Colonic mucosa (tissue), 4 donors: ENCODE measurements around the gene ENTPD8. TPM values are rescaled to one million over a fixed set of nuclear protein-coding genes. Genes with fewer than 3 reads are reported as not detected.

Experiments
- DNase-seq: peaks from one replicate; pipeline ENCODE4 v3.0.0-alpha.2; 2020
- H3K27ac ChIP-seq: fragments of 200-600 bp; one replicate; pipeline ENCODE4 v1.8.0; 2021
- H3K27me3 ChIP-seq: fragments of 200-600 bp; one replicate; pipeline ENCODE4 v1.8.0; 2021
- H3K36me3 ChIP-seq: fragments of 200-600 bp; one replicate; pipeline ENCODE4 v1.8.0; 2021
- H3K4me1 ChIP-seq: fragments of 200-600 bp; one replicate; pipeline ENCODE4 v1.8.0; 2021; ENCODE audit warnings: mild to moderate bottlenecking
- H3K4me3 ChIP-seq: fragments of 200-600 bp; one replicate; pipeline ENCODE4 v1.8.0; 2021
- H3K9ac ChIP-seq, 2 donors: one replicate each; pipeline ENCODE4 v1.7.0; 2013; ENCODE audit warnings: control low read depth in 2 of 2, low read depth in 2 of 2, low read length in 2 of 2
- H3K9me3 ChIP-seq: fragments of 200-600 bp; one replicate; pipeline ENCODE4 v1.8.0; 2021
- CTCF ChIP-seq: fragments of 200-600 bp; IDR thresholded peaks from one replicate; pipeline ENCODE4 v1.8.0; 2022; ENCODE audit warnings: antibody characterized with exemption, mild to moderate bottlenecking
- intact Hi-C: fragments of 100-400 bp; cut with DNase I; formaldehyde crosslinking; loops from one replicate; pipeline ENCODE4 v1.14.1; 2022
- total RNA-seq, 2 donors: library from RNA; stranded (reverse); fragmentation: NEBNext Ultra II Directional in 1 of 2; extraction: Animal tissue kit (Norgen Biotek cat#: 25700) in 1 of 2; gene quantifications; one replicate each; pipeline ENCODE4 v1.2.1, GENCODE V29; 2021
- donor health status: healthy.
- donor health status: DM: no; HTN: no; CAD: no.
- donor health status: DM: no; HTN: no; CAD: no.

ENTPD8 gene
- total RNA-seq, 2 donors from 2014 or later, result 48.3 to 72.0 TPM

GRCh38 chr9:137391411-137391754 is 49.8 kb downstream of the ENTPD8 start:
- Histone ChIP-seq H3K4me3 (peak overlapping the region; percentile 3), H3K36me3 (no peaks in the 10 kb centered on the region), H3K9ac (no peak overlapping the region), H3K4me1 (peaks cover 8% of the 10 kb centered on the region), H3K27ac (peak overlapping the region; percentile 82), H3K9me3 (no peaks in the 10 kb centered on the region), H3K27me3 (no peaks in the 10 kb centered on the region)
- DNase-seq, result peak; percentile 88
- no peak for TF ChIP-seq CTCF
- intact Hi-C loops, result no loop called here

GRCh38 chr9:137390553-137391410 is 50.4 kb downstream of the ENTPD8 start:
- intact Hi-C loops, result no loop called here
- no peaks in the 10 kb centered on the region for H3K27me3 ChIP-seq
- no peaks in the 10 kb centered on the region for H3K9me3 ChIP-seq
- H3K9ac ChIP-seq, result peak overlapping the region in 1 of 2 donors; percentile 26
- peak; percentile 80 for DNase-seq
- peaks cover 8% of the 10 kb centered on the region for H3K4me1 ChIP-seq
- no peak for TF ChIP-seq CTCF
- H3K4me3 ChIP-seq, result peak overlapping the region; percentile 3
- H3K36me3 ChIP-seq, result no peaks in the 10 kb centered on the region
- H3K27ac ChIP-seq, result peak overlapping the region; percentile 82

DNA sequence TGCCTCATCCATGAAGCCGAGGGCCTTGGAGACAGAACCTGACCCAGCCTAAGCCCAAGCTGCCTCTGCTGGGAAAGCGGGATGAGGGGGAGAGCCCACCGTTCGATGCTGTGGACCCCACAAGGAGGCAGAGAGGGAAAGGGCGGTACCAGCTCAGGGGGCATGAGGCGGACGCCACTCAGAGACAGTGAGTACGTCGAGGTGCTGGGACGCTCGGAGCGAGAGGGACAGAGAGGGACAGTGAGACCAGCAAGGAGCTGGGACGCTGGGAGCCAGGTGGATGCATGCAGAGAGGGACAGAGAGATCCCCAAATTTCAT is 51.8 kb downstream of the ENTPD8 start:
- Histone ChIP-seq H3K9ac (no peak overlapping the region), H3K4me1 (peaks cover 8% of the 10 kb centered on the region), H3K27ac (no peak overlapping the region), H3K36me3 (no peaks in the 10 kb centered on the region), H3K4me3 (no peak overlapping the region), H3K27me3 (no peaks in the 10 kb centered on the region), H3K9me3 (no peaks in the 10 kb centered on the region)
- DNase-seq, result no peak
- TF ChIP-seq CTCF, result no peak
- intact Hi-C loops, result no loop called here

DNA sequence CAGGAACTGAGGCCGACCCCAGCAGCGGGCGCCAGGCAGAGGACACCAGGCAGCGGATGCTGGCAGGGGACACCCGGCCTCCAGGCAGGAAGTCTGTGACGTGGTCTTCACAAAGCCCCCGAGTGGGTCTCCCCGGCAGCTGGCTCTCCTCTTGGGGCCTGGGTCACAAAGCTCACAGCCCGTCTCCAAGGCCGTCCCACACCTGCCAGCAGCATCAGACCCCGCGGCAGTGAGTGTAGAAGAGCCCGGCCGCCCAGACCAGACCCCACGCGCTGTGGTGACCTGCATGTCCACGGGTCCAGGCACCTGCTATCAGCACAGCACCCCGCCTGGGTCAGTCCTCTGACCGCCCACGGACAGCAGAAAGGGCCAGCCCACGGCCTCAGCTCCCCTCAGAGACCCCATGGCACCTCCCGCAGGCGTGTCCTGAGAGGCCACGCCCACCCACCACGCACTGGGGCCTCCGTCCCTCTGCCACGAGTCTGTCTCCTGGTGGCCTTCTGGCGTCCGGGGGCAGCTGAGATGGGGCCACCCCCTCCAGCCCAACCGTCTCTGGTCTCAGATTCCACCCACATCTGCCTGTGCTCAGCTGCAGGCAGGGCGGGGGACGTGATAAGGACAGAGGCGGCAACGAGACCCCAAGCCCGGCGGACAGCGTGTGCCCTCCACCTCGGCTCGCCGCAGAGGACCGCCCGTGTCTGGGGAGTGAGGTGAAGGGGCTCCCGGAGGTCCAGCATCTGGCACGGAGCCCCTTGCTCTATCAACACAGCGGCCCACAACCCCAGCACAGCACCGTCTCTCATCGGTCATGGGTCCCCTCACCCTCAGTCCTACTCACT is 52.3 kb downstream of the ENTPD8 start:
- peaks cover 8% of the 10 kb centered on the region for H3K4me1 ChIP-seq
- H3K27ac ChIP-seq, result no peak overlapping the region
- no peaks in the 10 kb centered on the region for H3K27me3 ChIP-seq
- H3K36me3 ChIP-seq, result no peaks in the 10 kb centered on the region
- no peaks in the 10 kb centered on the region for H3K9me3 ChIP-seq
- H3K9ac ChIP-seq, result no peak overlapping the region
- H3K4me3 ChIP-seq, result no peak overlapping the region
- no peak for DNase-seq
- TF ChIP-seq CTCF, result no peak
- intact Hi-C loops, result no loop called here

GRCh38 chr9:137387891-137388560 is 53.1 kb downstream of the ENTPD8 start:
- no peaks in the 10 kb centered on the region for H3K9me3 ChIP-seq
- no peaks in the 10 kb centered on the region for H3K27me3 ChIP-seq
- H3K9ac ChIP-seq, result no peak overlapping the region
- H3K4me3 ChIP-seq, result no peak overlapping the region
- H3K4me1 ChIP-seq, result peaks cover 8% of the 10 kb centered on the region
- TF ChIP-seq CTCF, result no peak
- no peaks in the 10 kb centered on the region for H3K36me3 ChIP-seq
- intact Hi-C loops, result no loop called here
- no peak for DNase-seq
- no peak overlapping the region for H3K27ac ChIP-seq
